GM18508 (cell line): Measurements from ENCODE around the gene GPR173.

Experiments used
- ATAC-seq: cut with Tn5 transposase; IDR thresholded peaks from one replicate; pipeline ENCODE4 v1.9.1; 2021; ENCODE audit warnings: moderate number of reproducible peaks; ENCODE audit not compliant: insufficient read depth, unreplicated experiment

GPR173 gene

DNA sequence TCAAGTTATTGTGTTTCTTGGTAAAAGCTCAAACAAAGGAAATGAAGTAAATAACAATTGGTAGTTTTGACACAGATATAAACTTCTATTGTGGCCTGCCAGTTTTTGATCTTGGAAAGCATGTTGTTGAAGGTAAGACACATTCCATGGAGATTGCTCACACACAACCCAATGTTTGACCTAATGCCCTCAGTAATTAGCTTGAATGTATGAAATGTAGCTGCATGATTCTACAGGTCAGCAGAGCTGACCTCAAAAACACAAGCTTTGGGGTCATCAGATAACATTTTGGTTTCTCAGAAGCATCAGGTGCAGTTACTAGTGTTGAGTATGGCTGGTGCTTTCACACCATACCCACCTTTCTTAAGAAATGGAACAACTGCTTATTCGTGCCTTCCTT lies 16.5 kb downstream of the GPR173 start:
- no peak for ATAC-seq

DNA sequence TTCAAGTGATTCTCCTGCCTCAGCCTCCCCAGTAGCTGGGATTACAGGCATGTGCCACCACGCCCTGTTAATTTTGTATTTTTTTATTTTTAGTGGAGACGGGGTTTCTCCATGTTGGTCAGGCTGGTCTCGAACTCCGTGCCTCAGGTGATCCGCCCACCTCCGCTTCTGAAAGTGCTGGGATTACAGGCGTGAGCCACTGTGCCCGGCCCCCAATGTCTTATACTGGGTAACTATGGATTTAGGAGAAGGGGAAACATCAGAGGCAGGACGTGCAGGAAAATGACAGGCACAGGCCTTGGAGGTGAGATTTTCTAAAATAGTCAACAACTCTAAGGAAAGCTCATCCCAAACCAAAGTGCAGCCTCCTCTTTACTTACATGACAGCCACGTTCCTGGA lies 22.5 kb downstream of the GPR173 start:
- ATAC-seq: no peak

DNA sequence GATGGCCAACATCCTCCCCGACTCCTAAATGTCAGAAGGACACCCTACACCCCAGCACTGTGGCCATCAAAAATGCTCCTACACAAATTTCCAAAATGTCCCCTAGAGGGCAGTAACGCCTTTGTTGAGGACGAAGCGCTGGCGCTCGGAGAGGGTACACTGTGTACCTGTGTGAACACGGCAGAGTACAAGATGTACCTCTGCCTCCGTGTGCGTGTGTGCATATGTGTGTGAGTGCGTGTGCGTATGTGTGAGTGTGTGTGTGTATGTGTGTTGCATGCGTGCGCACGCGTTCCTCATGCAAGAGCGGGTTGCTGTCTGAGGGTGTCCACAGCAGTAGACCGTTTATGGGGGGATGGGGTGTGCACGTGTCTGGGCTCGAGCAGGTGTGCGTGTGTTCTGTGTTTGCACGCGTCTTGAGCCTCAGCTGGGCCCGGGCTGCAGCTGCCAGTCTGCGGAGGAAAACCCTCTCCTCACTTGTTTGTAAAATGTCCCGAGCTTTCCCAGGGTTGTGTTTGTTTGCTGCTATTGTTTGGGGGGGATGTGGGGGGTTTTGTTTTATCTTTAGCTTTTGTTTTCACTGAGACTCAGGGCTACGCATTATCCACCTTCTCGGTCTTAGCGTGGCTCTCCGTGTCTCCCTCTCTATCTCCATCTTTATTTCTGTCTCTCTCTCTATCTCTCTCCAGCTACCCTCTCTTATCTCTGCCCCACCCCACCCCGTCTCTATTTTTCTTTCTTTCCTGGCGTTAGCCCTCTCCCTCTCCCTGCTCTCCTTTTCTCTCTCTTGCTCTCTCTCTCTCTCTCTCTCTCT lies 23.2 kb downstream of the GPR173 start:
- peak; percentile 92 for ATAC-seq

DNA sequence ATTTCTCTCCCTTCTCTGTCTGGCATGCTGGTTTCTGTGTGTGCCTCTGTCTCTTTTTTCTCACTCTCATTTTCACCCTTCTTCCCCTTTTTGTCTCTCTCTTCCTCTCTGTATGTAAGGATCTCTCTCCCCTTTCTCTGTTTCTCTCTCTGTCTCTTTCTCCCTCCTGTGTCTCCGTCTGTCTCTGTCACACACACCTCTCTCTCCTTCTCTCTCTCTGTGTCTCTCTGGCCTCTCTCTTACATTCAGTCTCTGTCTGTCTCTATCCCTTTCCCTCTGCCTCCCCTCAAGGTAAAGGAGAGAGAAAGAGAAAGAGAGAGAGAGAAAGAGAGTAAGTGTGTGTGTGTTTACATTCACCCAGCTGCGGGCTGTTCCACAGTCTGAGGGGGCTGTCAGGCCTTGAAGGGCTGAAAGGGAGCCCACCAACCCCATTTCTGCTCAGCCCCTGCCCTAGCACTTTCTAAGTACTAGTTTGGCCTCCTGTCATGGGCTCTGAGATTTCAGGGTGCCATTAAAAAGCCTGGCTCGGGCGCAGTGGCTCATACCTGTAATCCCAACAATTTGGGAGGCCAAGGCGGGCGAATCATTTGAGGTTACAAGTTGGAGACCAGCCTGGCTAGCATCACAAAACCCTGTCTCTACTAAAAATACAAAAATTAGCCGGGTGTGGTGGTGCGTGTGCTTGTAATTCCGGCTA lies 24.0 kb downstream of the GPR173 start:
- ATAC-seq: no peak

DNA sequence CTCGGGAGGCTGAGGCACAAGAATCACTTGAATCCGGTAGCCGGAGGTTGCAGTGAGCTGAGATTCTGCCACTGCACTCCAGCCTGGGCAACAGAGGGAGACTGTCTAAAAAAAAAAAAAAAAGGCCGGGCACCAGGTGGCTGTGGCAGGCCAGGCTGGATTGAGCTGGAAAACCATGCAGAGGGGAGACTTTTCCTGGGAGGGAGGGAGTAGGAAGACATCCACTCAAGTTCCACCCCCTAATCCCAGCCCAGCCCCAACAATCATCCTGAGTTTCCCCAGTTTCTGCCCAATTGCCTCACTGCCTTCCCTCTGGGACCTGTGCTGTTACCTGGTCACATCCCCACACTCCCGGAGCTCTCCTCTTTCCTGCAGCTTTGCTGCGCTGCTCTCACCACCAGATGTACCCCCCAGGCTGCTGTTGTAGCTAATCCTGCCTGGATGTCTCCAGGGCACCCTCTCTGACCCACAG lies 24.6 kb downstream of the GPR173 start:
- ATAC-seq: no peak

DNA sequence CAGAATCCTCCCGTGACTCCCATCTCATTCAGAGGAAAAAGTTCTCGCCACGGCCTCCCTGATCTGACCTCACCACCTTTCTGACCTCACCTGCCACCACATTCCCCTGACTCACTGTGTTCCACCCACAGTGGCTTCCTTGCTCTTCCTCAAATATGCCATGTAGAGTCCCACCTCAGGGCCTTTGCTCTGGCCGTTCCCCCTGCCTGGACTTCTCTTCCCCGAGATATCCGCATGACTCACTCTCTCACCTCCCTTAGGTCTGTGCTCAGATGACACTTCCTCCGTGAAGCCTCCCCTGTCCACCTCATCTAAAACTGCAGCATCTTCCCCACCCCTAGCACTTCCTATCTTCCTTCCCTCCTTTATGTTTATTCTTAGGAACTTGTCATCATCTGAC lies 26.4 kb downstream of the GPR173 start:
- no peak for ATAC-seq

DNA sequence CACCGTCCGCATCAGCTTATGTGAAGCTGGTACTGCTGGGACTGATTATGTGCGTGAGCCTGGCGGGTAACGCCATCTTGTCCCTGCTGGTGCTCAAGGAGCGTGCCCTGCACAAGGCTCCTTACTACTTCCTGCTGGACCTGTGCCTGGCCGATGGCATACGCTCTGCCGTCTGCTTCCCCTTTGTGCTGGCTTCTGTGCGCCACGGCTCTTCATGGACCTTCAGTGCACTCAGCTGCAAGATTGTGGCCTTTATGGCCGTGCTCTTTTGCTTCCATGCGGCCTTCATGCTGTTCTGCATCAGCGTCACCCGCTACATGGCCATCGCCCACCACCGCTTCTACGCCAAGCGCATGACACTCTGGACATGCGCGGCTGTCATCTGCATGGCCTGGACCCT lies 28.1 kb downstream of the GPR173 start:
- ATAC-seq: no peak

DNA sequence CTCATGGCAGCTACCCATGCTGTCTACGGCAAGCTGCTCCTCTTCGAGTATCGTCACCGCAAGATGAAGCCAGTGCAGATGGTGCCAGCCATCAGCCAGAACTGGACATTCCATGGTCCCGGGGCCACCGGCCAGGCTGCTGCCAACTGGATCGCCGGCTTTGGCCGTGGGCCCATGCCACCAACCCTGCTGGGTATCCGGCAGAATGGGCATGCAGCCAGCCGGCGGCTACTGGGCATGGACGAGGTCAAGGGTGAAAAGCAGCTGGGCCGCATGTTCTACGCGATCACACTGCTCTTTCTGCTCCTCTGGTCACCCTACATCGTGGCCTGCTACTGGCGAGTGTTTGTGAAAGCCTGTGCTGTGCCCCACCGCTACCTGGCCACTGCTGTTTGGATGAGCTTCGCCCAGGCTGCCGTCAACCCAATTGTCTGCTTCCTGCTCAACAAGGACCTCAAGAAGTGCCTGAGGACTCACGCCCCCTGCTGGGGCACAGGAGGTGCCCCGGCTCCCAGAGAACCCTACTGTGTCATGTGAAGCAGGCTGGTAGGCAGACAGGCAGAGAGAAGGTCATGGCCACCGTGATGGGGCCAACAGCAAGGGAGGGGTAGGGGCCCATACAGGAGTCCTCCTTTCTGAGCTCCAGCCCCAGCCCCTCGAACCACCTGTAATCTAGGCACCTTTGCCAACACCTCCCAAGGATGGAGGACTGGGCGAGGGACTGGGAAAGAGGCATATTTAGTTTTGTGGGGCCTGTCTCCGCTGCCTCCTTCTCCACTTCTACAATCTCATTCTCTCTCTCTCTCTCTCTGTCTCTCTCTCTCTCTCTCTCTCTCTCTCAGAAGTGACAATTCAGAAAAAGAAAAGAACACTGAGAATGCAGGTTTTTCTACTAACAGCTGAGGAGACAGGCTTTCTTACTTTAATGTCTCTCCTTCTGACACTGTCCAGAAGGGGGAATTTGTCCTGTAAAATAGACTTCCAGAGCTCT lies 28.9 kb downstream of the GPR173 start:
- no peak for ATAC-seq

DNA sequence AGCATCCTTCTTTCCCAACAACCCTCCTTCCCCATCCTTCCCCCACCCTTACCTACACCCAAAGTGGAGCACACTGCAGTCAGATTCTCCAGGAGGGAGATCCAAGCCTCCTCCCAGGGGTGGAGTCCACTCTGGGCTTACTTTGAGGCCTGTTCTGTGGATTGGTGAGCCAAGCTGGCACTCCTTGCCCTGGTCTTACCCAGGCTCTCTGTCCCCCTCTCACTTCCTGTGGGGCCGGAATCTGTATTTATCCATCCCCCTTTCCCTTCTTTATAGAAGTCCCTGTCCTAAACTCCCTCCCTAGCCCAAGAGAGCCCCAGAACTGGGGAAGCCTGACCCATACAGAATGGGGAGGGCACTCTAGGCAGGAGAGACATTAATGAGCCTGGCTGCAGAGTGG lies 30.4 kb downstream of the GPR173 start:
- no peak for ATAC-seq

DNA sequence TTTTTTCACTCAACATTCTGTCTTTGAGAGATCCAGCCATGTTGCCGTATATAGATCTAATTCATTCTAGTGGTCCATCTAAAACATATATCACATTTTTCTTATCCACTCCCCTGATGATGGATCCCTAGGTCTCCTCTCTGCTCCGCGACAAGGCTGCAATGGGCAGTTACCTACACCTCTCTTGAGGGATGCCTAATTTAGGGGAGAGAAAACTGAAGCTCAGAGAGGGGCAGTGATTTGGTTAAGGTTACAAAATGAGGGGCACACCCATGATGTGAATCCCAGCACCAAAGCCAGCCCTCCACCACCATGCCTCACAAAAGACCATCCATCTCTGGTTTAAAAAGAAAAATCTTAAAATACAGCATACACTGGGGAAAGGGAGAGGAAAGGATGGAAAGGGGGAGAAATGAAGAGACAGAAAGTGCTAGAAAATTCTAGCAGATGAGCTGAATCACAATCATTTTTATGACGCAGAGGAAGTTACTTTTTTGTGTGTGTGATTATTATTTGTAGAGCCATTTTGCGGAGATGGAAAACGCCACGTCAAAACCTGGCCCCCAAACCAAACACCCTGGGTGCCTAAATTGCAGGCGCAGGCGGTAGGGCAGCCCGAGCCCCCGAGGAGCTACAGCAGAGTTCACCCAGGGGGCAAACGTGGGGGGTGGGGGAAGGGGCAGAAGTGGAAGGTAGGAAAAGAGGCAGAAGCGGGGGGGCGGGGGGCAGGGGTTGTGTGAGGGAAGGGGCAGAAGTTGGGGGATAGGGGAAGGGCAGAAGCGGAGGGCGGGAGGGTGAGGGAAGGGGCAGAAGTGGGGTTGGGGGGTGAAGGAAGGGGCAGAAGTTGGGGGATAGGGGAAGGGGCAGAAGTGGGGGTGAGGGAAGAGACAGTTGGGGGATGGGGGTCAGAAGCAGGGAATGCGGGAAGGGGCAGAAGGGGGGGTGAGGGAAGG lies 32.3 kb downstream of the GPR173 start:
- ATAC-seq: no peak

DNA sequence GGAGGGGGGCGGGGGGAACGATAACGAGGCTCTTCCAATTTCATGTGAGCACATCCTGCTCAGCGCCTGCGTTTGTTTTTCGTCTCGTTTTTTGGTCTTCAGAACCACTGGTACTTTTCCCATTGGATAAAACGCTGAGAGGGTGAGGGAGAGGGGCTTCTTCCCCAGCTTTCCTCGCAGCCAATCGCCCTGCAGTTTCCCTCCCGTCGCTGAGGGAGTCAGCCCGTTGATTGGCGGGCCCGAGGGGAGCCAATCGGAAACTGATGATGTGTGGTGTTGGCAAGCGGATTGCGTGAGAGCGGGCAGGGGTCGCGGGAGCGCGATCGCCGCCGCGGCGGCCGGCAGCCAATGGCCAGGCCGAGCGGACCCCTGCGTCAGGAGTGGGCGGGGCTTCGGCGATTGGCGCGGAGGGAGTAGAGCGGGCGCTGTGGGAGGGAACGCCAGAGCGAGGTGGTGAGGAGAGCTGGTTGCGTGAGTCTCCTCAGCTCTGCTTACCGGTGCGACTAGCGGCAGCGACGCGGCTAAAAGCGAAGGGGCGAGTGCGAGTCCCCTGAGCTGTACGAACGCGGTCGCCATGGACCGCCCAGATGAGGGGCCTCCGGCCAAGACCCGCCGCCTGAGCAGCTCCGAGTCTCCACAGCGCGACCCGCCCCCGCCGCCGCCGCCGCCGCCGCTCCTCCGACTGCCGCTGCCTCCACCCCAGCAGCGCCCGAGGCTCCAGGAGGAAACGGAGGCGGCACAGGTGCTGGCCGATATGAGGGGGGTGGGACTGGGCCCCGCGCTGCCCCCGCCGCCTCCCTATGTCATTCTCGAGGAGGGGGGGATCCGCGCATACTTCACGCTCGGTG lies 33.6 kb downstream of the GPR173 start, which contains the start of gene TSPYL2:
TSS of gene TSPYL2 (plus strand) at position 443 of the 848 bp plus-strand sequence. CDS start at position 575, 132 bp downstream.
- peak; percentile 85 for ATAC-seq

DNA sequence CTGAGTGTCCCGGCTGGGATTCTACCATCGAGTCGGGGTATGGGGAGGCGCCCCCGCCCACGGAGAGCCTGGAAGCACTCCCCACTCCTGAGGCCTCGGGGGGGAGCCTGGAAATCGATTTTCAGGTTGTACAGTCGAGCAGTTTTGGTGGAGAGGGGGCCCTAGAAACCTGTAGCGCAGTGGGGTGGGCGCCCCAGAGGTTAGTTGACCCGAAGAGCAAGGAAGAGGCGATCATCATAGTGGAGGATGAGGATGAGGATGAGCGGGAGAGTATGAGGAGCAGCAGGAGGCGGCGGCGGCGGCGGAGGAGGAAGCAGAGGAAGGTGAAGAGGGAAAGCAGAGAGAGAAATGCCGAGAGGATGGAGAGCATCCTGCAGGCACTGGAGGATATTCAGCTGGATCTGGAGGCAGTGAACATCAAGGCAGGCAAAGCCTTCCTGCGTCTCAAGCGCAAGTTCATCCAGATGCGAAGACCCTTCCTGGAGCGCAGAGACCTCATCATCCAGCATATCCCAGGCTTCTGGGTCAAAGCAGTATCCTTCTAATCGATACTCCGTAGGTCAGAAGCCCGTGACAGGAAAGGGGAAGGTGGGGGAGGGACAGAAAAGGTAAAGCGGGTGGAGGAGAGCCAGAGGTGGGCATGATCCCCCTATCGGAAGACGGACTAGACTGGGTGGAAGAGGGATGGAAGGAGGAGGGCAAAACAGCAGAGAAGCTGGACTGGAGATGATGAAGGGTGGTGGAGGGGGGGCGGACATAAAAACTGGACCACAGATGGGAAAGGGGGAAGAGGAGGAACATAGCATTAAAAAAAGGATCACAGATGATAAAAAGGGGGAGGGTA lies 34.4 kb downstream of the GPR173 start:
- ATAC-seq: no peak

DNA sequence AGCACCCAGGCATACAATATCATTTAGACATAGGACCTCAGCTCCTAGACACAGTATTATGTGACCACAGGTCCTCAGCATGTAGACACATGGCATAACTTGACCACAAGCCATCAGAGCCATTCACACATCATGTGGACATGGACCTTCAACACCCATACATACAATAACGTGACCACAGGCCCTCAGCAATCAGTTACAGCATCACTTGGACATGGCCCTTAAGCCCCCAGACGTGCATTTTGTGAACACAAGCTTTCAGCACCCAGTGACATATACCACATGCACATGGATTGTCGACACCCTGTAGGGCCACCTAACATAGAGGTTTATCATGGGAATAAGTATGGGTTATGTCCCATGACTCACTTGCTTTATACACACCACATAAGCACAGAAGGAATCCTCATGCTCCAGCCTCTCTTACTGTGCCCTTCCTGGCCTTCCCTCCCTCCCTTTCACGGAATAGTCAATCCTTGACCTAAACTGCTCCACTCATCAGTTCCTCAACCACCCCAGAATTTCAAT lies 35.5 kb downstream of the GPR173 start:
- ATAC-seq: no peak

DNA sequence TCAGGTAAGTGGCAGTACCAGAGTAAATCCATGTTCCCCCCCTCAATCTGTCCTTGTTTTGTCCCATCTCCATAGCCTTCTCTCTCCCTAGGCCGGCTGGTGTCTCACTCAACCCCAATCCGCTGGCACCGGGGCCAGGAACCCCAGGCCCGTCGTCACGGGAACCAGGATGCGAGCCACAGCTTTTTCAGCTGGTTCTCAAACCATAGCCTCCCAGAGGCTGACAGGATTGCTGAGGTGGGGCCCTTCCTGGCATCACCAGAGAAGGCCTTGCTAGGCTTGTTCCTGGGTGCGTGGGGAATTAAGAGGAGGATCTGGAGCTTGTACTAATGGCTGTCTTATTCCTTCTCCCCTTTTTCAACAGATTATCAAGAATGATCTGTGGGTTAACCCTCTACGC lies 36.3 kb downstream of the GPR173 start:
- ATAC-seq: no peak

DNA sequence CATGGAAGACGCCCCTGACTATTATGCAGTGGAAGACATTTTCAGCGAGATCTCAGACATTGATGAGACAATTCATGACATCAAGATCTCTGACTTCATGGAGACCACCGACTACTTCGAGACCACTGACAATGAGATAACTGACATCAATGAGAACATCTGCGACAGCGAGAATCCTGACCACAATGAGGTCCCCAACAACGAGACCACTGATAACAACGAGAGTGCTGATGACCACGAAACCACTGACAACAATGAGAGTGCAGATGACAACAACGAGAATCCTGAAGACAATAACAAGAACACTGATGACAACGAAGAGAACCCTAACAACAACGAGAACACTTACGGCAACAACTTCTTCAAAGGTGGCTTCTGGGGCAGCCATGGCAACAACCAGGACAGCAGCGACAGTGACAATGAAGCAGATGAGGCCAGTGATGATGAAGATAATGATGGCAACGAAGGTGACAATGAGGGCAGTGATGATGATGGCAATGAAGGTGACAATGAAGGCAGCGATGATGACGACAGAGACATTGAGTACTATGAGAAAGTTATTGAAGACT lies 37.2 kb downstream of the GPR173 start:
- ATAC-seq: no peak

DNA sequence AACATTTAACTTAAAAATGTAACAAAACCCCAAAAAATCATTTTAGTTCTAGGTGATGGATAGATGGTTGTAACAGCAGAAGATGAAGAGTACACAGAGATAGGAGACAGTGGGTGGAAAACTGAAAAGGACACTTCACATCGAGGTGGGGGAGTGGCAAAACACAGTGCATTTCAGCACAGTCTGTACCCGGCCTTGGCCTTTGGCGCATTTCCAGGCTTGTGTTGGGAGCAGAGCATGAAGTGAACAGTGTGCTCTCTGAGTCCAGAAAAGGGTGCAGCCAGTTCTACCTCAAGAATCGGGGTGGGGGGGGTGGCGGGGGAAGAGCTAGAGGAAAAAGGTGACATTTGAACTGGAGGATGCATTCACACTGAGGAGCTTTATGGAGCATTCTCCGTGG lies 37.9 kb downstream of the GPR173 start:
- no peak for ATAC-seq

DNA sequence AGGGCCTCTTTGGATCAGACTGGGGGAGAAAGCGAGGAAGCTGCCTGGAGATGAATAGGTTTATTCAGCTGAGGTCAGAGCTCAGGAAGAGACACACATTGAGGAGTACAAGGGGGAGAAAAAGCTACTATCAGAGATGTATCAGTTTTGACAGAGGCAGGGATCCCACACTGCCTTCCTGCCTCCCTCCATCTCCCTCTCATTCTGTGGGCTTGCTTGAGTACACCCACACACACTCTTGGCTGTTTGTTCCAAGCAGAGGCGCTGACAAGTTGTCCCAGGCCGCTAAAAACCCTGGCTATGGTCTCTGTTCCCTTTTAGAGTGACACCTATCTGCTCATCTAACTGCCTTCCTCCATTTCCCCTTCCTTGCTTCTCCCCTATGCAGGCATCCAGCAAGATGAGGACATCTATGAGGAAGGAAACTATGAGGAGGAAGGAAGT lies 38.8 kb downstream of the GPR173 start:
- ATAC-seq: no peak
